Osteocyte (in vitro differentiated cells): ENCODE data around the gene CPVL. TPM values are rescaled to one million over a fixed set of nuclear protein-coding genes. Genes with fewer than 3 reads are reported as not detected.
"Not testable (repeated sequence)": the region's sequence is repeated elsewhere in the genome, so short reads cannot be mapped to it uniquely, and the experiment has no call there.

Source experiments
- DNase-seq: peaks from one replicate; pipeline ENCODE4 v3.0.0; 2021; ENCODE audit warnings: mixed read lengths; ENCODE audit not compliant: unreplicated experiment; ENCODE audit errors: extremely low spot score
- H3K27ac Mint-ChIP-seq: one replicate; pipeline ENCODE4 v1.8.0; 2021; ENCODE audit warnings: mild to moderate bottlenecking, mixed read lengths; ENCODE audit not compliant: unreplicated experiment
- H3K27me3 Mint-ChIP-seq: one replicate; pipeline ENCODE4 v1.8.0; 2021; ENCODE audit warnings: mixed read lengths; ENCODE audit not compliant: unreplicated experiment
- H3K36me3 Mint-ChIP-seq: one replicate; pipeline ENCODE4 v1.8.0; 2021; ENCODE audit warnings: mixed read lengths; ENCODE audit not compliant: unreplicated experiment
- H3K4me1 Mint-ChIP-seq: one replicate; pipeline ENCODE4 v1.8.0; 2021; ENCODE audit warnings: mixed read lengths; ENCODE audit not compliant: unreplicated experiment
- H3K4me3 Mint-ChIP-seq: one replicate; pipeline ENCODE4 v1.8.0; 2021; ENCODE audit warnings: mild to moderate bottlenecking, moderate library complexity, mixed read lengths; ENCODE audit not compliant: unreplicated experiment
- H3K9me3 Mint-ChIP-seq: one replicate; pipeline ENCODE4 v1.8.0; 2021; ENCODE audit warnings: mixed read lengths; ENCODE audit not compliant: unreplicated experiment
- total RNA-seq: library from RNA; stranded (reverse); gene quantifications from 2 replicates; pipeline ENCODE4 v1.2.1, GENCODE V29; 2021
- TF ChIP-seq, protein P1 (sequence below): fragments of 200-600 bp; sonication (generic); IDR thresholded peaks from 2 replicates; pipeline ENCODE4 v1.5.0; 2021; ENCODE audit warnings: antibody characterized with exemption, mild to moderate bottlenecking, moderate library complexity

Gene CPVL
- total RNA-seq, 1 donor from 2014 or later, result 2.0 TPM

DNA sequence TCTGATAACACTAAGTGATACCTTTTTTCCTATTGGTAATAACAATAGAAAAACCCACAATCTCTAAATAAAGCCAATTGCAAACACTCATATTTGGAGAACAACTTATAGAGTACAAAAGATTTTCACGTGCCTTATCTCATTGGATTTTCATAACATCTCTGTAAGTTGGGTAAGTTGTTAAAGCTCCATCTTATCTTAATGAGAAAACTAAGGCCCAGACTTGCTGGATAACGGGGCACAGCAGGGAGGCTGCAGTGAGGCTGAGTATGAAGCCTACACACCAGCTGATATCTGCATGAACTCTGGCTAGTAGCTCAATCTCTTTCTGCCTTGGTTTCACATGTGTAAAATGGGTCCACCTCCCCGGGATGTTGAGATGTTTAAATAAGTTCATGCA is 26.8 kb downstream of the CPVL start:
- Mint-ChIP-seq H3K4me3 (no peak overlapping the region), H3K36me3 (no peaks in the 10 kb centered on the region), H3K27ac (no peak overlapping the region), H3K4me1 (peaks cover 2% of the 10 kb centered on the region), H3K9me3 (no peaks in the 10 kb centered on the region), H3K27me3 (peaks cover 17% of the 10 kb centered on the region)
- TF ChIP-seq, protein P1, sequence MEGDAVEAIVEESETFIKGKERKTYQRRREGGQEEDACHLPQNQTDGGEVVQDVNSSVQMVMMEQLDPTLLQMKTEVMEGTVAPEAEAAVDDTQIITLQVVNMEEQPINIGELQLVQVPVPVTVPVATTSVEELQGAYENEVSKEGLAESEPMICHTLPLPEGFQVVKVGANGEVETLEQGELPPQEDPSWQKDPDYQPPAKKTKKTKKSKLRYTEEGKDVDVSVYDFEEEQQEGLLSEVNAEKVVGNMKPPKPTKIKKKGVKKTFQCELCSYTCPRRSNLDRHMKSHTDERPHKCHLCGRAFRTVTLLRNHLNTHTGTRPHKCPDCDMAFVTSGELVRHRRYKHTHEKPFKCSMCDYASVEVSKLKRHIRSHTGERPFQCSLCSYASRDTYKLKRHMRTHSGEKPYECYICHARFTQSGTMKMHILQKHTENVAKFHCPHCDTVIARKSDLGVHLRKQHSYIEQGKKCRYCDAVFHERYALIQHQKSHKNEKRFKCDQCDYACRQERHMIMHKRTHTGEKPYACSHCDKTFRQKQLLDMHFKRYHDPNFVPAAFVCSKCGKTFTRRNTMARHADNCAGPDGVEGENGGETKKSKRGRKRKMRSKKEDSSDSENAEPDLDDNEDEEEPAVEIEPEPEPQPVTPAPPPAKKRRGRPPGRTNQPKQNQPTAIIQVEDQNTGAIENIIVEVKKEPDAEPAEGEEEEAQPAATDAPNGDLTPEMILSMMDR, result no peak
- DNase-seq, result no peak

DNA sequence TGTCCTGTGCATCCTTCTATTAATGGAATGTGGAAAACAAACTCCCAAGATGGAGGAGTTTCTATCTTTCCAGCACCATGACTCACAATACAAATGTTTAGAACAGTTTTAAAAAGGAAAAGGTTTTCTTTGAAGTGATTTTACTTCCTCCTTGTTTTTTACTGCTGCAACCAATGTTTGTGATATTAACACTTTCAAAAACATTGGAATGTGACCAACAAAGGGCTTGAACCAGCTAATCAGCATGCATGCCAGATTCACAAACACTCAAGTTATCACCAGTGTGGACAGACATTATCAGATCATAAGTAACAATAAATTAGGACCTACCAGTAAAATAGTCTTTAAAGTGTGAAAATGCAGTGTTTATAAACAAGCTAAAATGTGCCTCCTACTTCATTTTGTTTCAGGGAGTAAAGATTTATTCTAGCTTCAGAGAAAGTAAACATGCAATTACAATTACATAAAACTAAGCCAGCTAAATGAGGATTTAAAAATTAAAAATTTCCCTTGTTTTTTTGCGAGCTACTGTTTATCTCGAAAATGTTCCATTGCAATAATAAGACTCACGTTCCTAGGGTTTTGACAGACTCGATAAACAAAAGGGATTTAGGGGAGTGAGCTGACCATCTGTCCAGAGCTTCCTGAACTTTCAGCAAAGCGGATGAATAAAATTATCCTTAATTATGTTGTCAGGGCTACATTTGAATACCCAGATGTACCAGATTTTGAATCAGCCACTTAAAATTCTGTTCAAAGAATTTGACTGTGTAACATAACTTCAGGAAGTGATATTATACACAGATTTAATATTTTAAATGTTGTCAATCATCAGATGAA is 29.8 kb downstream of the CPVL start:
- Mint-ChIP-seq H3K27me3 (peaks cover 17% of the 10 kb centered on the region), H3K36me3 (no peaks in the 10 kb centered on the region), H3K4me1 (peaks cover 8% of the 10 kb centered on the region), H3K9me3 (no peaks in the 10 kb centered on the region), H3K27ac (no peak overlapping the region), H3K4me3 (no peak overlapping the region)
- no peak for DNase-seq
- TF ChIP-seq, protein P1, result no peak

DNA sequence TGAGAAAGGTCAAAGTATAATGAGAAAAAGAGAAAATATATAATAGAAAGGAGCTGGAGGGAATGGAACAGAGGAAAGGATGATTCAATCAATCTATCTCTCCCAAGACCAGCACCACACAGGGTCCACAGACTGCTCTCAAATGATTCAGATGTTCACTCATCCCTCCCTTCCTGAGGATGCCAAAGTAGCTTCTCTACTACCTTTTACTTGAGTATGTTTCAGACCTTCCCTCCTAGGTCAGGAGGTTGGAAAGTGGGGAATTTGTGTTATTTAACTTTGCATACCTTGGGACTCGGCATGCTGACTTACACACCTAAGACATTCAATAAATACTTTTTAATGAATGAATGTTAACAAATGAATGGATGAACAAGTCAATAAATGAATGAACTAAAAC is 30.6 kb downstream of the CPVL start:
- TF ChIP-seq, protein P1, result no peak
- Mint-ChIP-seq H3K4me3 (no peak overlapping the region), H3K27me3 (peaks cover 17% of the 10 kb centered on the region), H3K36me3 (no peaks in the 10 kb centered on the region), H3K27ac (no peak overlapping the region), H3K4me1 (peaks cover 8% of the 10 kb centered on the region), H3K9me3 (no peaks in the 10 kb centered on the region)
- no peak for DNase-seq

DNA sequence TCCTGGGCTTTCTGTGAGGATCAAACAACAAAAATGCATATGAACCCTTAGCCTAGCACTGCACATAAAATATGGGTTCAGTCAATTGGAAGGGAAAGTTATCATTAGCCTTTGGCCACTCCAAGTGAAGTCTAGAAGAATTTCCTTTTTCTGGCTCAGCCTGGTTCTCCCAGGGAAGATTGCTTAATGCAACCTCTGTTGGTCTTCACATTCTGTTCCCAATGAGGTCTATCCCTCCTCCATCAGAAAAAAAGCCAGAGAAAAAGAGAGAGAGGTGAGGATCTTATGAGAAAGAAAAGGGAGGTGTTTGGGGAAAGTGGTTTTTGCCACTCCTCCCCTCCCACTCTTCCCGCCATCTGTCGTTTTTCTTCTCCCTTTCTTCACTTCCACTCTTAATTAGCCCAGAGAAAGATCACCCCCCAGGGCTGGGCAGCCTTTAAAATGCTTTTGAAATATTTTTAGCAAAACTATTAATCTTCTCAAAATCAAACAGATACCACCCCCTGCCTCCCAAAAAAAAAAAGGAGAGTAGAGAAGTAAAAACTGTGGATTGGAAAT is 31.1 kb downstream of the CPVL start:
- Mint-ChIP-seq H3K9me3 (no peaks in the 10 kb centered on the region), H3K4me3 (no peak overlapping the region), H3K36me3 (no peaks in the 10 kb centered on the region), H3K27ac (no peak overlapping the region), H3K27me3 (peaks cover 17% of the 10 kb centered on the region), H3K4me1 (peaks cover 8% of the 10 kb centered on the region)
- no peak for DNase-seq
- TF ChIP-seq, protein P1, result no peak

DNA sequence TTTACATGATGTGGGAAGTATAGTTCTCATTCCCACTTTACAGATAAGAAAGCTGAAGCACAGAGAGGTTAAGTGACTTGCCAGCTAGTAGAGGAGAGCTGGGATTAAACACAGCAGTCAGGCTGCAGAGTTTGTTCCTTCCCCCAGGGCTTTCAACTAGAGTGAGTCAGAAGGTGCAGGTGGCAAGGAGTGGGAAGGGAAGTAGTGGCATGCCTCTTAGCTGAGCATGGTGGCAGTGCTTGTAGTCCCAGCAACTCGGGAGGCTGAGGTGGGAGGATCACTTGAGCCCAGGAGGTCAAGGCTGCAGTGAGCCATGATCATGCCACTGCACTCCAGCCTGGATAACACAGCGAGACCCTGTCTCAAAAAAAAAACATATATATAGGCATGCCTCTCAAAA is 32.1 kb downstream of the CPVL start:
- H3K27me3 Mint-ChIP-seq, result peaks cover 21% of the 10 kb centered on the region
- not testable (repeated sequence) for DNase-seq, H3K9me3 Mint-ChIP-seq, H3K36me3 Mint-ChIP-seq, H3K4me1 Mint-ChIP-seq, H3K4me3 Mint-ChIP-seq, H3K27ac Mint-ChIP-seq
